ENCODE results near the gene SLC16A2.

The SLC16A2 gene

GRCh38 chrX:74535408-74536151 is 114.3 kb downstream of the SLC16A2 start:
- H4K91ac ChIP-seq (ENCODE audit: low read length): no peak overlapping the region
- peak overlapping the region; percentile 79 for H3K9ac ChIP-seq (ENCODE audit: low read length)
- H2AFZ ChIP-seq (ENCODE audit: low read depth, low read length): peak overlapping the region; percentile 6
- no peaks in the 10 kb centered on the region for H3K9me3 ChIP-seq (ENCODE audit: control insufficient read depth, low read length)
- no peak overlapping the region for H2AK5ac ChIP-seq (ENCODE audit: low read length, severe bottlenecking)
- peak overlapping the region; percentile 73 for H3K27ac ChIP-seq (ENCODE audit: low read length, poor library complexity, severe bottlenecking)
- H3K4me2 ChIP-seq (ENCODE audit: low read length, poor library complexity, severe bottlenecking): peak overlapping the region; percentile 84
- H3K79me1 ChIP-seq (replicated peaks; ENCODE audit: low read length, poor library complexity, severe bottlenecking): no peaks in the 10 kb centered on the region
- no peak overlapping the region for H3K23ac ChIP-seq (ENCODE audit: low read length in 2 of 2)
- H3K27me3 ChIP-seq (ENCODE audit: control insufficient read depth in 1 of 2, insufficient read depth in 1 of 2, low read length in 2 of 2): peaks cover 0 to 14% of the 10 kb centered on the region in 2 experiments
- H2BK120ac ChIP-seq (ENCODE audit: low read depth, low read length): no peak overlapping the region
- H2BK15ac ChIP-seq (ENCODE audit: low read depth, poor library complexity, severe bottlenecking): peak overlapping the region; percentile 28
- no peak overlapping the region for H4K8ac ChIP-seq (ENCODE audit: low read length)
- H2BK5ac ChIP-seq (ENCODE audit: low read depth, low read length, poor library complexity, severe bottlenecking): no peak overlapping the region
- 0% methylated on average over 19 of the region's 37 CpGs for WGBS
- H3K4ac ChIP-seq (ENCODE audit: low read depth in 1 of 2, low read length in 2 of 2): no peak overlapping the region
- peaks cover 5 to 15% of the 10 kb centered on the region in 2 experiments for H3K36me3 ChIP-seq (ENCODE audit: control insufficient read depth in 1 of 2, insufficient read depth in 2 of 2, low read depth in 1 of 2, low read length in 2 of 2)
- H3K4me1 ChIP-seq (ENCODE audit: control insufficient read depth, insufficient read depth, low read depth, low read length): peaks cover 1% of the 10 kb centered on the region
- DNase-seq: peak; percentile 69
- peak overlapping the region in 1 of 2 experiments; percentile 43 for H3K18ac ChIP-seq (ENCODE audit: low read depth in 1 of 2, low read length in 2 of 2)
- no peak overlapping the region for H2BK12ac ChIP-seq (ENCODE audit: low read length in 2 of 2)
- no peak overlapping the region for H3K14ac ChIP-seq (ENCODE audit: low read length in 2 of 2)
- H3K4me3 ChIP-seq (ENCODE audit: insufficient read depth in 1 of 2, low read depth in 1 of 2, low read length in 2 of 2): peak overlapping the region; percentile 48 to 72

- WGBS: 1% methylated on average over 34 of the region's 48 CpGs
- Histone ChIP-seq H3K79me1 (replicated peaks; ENCODE audit: low read length, poor library complexity, severe bottlenecking) (no peaks in the 10 kb centered on the region), H3K9ac (ENCODE audit: low read length) (peak overlapping the region; percentile 79)
Measured at GRCh38 chrX:74536152-74536831, 115.0 kb downstream of the SLC16A2 start.

GRCh38 chrX:74536832-74537371 is 115.6 kb downstream of the SLC16A2 start:
- H3K36me3 ChIP-seq (ENCODE audit: control insufficient read depth in 1 of 2, insufficient read depth in 2 of 2, low read depth in 1 of 2, low read length in 2 of 2): peaks cover 0 to 10% of the 10 kb centered on the region in 2 experiments

More at GRCh38 chrX:74536152-74536831, 115.0 kb downstream of the SLC16A2 start:
- Histone ChIP-seq H2AK5ac (ENCODE audit: low read length, severe bottlenecking) (no peak overlapping the region), H3K4me1 (ENCODE audit: control insufficient read depth, insufficient read depth, low read depth, low read length) (peaks cover 1% of the 10 kb centered on the region), H2AFZ (ENCODE audit: low read depth, low read length) (peak overlapping the region; percentile 6), H2BK120ac (ENCODE audit: low read depth, low read length) (no peak overlapping the region), H3K27ac (ENCODE audit: low read length, poor library complexity, severe bottlenecking) (peak overlapping the region; percentile 73), H3K4ac (ENCODE audit: low read depth in 1 of 2, low read length in 2 of 2) (no peak overlapping the region), H3K18ac (ENCODE audit: low read depth in 1 of 2, low read length in 2 of 2) (peak overlapping the region in 1 of 2 experiments; percentile 11), H3K27me3 (ENCODE audit: control insufficient read depth in 1 of 2, insufficient read depth in 1 of 2, low read length in 2 of 2) (peaks cover 0 to 19% of the 10 kb centered on the region in 2 experiments), H3K23ac (ENCODE audit: low read length in 2 of 2) (no peak overlapping the region), H3K36me3 (ENCODE audit: control insufficient read depth in 1 of 2, insufficient read depth in 2 of 2, low read depth in 1 of 2, low read length in 2 of 2) (peaks cover 2 to 15% of the 10 kb centered on the region in 2 experiments), H2BK15ac (ENCODE audit: low read depth, poor library complexity, severe bottlenecking) (no peak overlapping the region), H4K91ac (ENCODE audit: low read length) (no peak overlapping the region), H2BK5ac (ENCODE audit: low read depth, low read length, poor library complexity, severe bottlenecking) (no peak overlapping the region), H4K8ac (ENCODE audit: low read length) (no peak overlapping the region), H3K9me3 (ENCODE audit: control insufficient read depth, low read length) (no peaks in the 10 kb centered on the region), H3K14ac (ENCODE audit: low read length in 2 of 2) (no peak overlapping the region), H3K4me2 (ENCODE audit: low read length, poor library complexity, severe bottlenecking) (peak overlapping the region; percentile 84), H3K4me3 (ENCODE audit: insufficient read depth in 1 of 2, low read depth in 1 of 2, low read length in 2 of 2) (peak overlapping the region; percentile 48 to 72), H2BK12ac (ENCODE audit: low read length in 2 of 2) (no peak overlapping the region)
- DNase-seq: peak; percentile 83

More at GRCh38 chrX:74536832-74537371, 115.6 kb downstream of the SLC16A2 start:
- Histone ChIP-seq H3K79me1 (replicated peaks; ENCODE audit: low read length, poor library complexity, severe bottlenecking) (no peaks in the 10 kb centered on the region), H2BK5ac (ENCODE audit: low read depth, low read length, poor library complexity, severe bottlenecking) (no peak overlapping the region), H2BK12ac (ENCODE audit: low read length in 2 of 2) (no peak overlapping the region), H3K27ac (ENCODE audit: low read length, poor library complexity, severe bottlenecking) (peak overlapping the region; percentile 66), H2AK5ac (ENCODE audit: low read length, severe bottlenecking) (no peak overlapping the region), H3K18ac (ENCODE audit: low read depth in 1 of 2, low read length in 2 of 2) (peak overlapping the region; percentile 1 to 11), H3K4ac (ENCODE audit: low read depth in 1 of 2, low read length in 2 of 2) (no peak overlapping the region), H3K27me3 (ENCODE audit: control insufficient read depth in 1 of 2, insufficient read depth in 1 of 2, low read length in 2 of 2) (peaks cover 0 to 25% of the 10 kb centered on the region in 2 experiments), H2AFZ (ENCODE audit: low read depth, low read length) (no peak overlapping the region), H2BK120ac (ENCODE audit: low read depth, low read length) (no peak overlapping the region), H3K14ac (ENCODE audit: low read length in 2 of 2) (no peak overlapping the region), H3K4me1 (ENCODE audit: control insufficient read depth, insufficient read depth, low read depth, low read length) (peaks cover 1% of the 10 kb centered on the region), H2BK15ac (ENCODE audit: low read depth, poor library complexity, severe bottlenecking) (no peak overlapping the region), H3K9ac (ENCODE audit: low read length) (peak overlapping the region; percentile 79), H3K23ac (ENCODE audit: low read length in 2 of 2) (no peak overlapping the region), H3K4me2 (ENCODE audit: low read length, poor library complexity, severe bottlenecking) (peak overlapping the region; percentile 84), H3K9me3 (ENCODE audit: control insufficient read depth, low read length) (no peaks in the 10 kb centered on the region), H4K91ac (ENCODE audit: low read length) (no peak overlapping the region), H4K8ac (ENCODE audit: low read length) (peak overlapping the region; percentile 77), H3K4me3 (ENCODE audit: insufficient read depth in 1 of 2, low read depth in 1 of 2, low read length in 2 of 2) (peak overlapping the region; percentile 48 to 72)
- 25% methylated on average over 12 of the region's 26 CpGs for WGBS
- no peak for DNase-seq
